Gastrocnemius medialis (tissue), 4 donors: Measurements from ENCODE around the gene CCDC71.

Experiments used
- CTCF ChIP-seq, 5 experiments: fragments of 450-650 bp in 3 of 5; fragments of 200-600 bp in 2 of 5; sonication (generic) in 2 of 5; IDR thresholded peaks in 4 of 5; conservative IDR thresholded peaks in 1 of 5; 1 replicate in 4 of 5; 2 replicates in 1 of 5; pipeline ENCODE4 v1.5.1; 2016 to 2019; ENCODE audit warnings: antibody characterized with exemption in 5 of 5, mild to moderate bottlenecking in 3 of 5, moderate library complexity in 3 of 5
- POLR2A ChIP-seq, 2 donors: fragments of 450-650 bp; IDR thresholded peaks; one replicate each; pipeline ENCODE4 v1.6.1; 2017; ENCODE audit warnings: antibody characterized with exemption in 2 of 2, mild to moderate bottlenecking in 2 of 2, moderate library complexity in 2 of 2

- TF ChIP-seq CTCF (IDR thresholded peaks at IDR 0.05 in 4 of 5, conservative IDR thresholded peaks at IDR 0.05 in 1 of 5) (no peak), POLR2A (IDR thresholded peaks at IDR 0.05) (peak; percentile 61 to 72)
These were observed 33.2 kb upstream of the CCDC71 start for GRCh38 chr3:49199239-49199899.
